ENCODE measurements around the gene CERS6.

Gene CERS6

DNA sequence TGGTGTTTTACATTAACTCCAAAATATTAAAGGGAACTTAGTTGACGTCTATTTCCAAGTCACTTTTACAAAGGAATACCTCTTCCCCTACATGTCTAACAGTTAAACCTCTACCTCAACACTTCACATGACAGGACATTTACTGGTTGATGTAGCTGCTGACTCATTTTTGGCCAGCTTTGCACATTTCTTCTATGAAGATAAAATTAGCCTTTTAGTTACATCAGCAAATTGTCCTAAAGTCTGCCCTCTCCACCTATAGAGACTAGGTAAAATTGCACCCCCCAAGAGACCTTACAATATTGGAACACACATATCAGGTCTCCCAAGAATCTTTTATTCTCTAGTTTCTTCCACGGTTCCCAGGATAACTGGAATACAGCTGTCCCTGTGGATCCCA is 10.1 kb upstream of the CERS6 start:
- no peak for FAIRE-seq

DNA sequence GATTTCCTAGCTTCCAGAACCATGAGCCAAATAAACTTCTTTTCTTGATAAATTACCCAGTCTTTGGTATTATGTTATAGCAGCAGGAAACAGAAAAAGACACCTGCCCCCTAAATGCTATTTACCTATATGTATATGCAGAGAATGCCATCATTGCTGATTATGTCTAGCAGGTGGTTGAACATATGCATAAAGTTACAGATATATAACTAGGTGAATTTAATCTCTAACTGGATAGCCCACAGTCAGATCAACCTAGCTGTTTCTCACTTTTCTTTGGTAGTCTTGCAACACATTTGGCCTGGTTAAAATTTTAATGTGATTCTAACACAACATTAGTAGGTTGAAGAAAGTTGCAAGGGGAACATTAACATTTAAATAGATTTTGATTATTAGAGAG is 7.1 kb upstream of the CERS6 start:
- no peak for FAIRE-seq

GRCh38 chr2:168449419-168449818 is 6.7 kb upstream of the CERS6 start:
- no peak for FAIRE-seq

GRCh38 chr2:168450171-168450570 is 5.9 kb upstream of the CERS6 start:
- FAIRE-seq = no peak

GRCh38 chr2:168450732-168451131 is 5.3 kb upstream of the CERS6 start:
- no peak for FAIRE-seq

DNA sequence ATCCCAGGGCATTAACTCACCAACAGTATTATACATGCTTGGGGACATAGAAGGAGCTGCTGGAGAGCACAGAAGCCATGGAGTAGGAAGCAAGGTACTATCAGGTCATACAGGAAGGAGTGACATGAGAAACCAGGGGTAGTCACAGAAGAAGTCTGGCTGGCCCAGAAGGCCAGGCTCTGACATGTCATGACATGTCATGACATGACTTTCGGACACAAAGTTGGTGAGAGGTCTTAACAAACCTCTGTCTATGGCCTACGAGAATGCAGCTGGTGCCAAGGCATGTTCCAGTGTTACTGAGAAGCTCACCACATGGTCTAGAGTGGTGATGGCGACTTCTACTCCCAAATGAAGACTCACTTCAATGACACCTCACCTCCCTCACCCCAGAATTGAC is 3.3 kb upstream of the CERS6 start:
- FAIRE-seq = no peak

DNA sequence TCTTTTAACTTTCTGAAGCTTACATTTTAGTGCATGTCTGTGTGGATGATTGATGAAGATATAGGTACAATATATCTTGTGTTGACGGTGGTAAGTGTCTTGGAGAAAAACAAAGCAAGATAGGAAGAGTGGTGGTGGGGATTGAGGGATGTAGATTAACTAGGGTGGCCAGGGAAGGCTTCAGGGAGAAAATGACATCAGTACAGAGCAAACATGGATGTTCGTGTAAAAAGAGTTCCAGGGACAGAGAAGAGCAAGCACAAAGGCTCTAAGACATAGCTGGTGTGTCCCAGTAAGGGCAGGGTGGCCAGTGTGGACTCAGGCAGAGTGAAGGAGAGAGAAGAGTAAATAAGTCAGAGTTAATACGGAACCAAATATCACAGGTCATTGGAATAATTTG is 2.7 kb upstream of the CERS6 start:
- FAIRE-seq = no peak

DNA sequence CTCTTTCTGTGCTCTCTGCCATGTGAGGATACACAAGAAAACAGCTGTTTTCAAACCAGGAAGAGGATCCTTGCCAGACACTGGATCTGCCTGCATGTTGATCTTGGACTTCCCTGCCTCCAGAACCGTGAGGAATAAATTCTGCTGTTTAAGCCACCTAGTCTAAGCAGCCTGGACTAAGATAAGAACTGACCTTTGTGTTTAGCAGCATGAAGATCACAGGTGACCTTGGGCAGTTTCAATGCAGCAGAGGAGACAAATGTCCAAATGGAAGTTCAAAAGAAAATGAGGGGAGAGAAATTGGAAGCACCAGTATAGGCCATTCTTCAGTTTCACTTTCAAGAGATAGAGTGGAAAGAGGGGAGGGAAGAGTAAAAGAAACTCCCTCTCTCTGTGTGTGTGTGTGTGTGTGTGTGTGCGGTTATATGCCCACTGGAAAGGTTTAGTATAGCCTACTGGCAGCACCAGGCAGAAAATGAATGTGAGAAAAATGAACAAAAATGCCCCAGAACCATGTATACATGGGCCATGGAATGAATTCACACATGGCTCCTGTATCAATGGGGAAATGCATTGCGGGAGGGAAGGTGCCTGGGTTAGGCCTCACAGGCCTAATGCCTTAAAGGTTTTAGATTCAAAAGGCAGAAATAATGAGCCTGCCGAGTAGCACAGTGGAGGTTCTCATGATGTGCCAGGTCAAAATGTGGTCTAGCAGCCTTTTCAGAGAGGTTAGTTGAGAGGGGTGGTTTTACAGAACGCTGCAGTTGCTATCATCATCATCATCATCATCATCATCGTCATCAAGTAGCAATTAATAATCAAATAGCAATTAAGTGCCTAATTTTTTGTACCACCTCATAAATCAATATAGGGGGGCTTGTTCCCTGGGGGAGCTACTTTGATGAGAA is 1.1 kb upstream of the CERS6 start:
- FAIRE-seq = no peak

DNA sequence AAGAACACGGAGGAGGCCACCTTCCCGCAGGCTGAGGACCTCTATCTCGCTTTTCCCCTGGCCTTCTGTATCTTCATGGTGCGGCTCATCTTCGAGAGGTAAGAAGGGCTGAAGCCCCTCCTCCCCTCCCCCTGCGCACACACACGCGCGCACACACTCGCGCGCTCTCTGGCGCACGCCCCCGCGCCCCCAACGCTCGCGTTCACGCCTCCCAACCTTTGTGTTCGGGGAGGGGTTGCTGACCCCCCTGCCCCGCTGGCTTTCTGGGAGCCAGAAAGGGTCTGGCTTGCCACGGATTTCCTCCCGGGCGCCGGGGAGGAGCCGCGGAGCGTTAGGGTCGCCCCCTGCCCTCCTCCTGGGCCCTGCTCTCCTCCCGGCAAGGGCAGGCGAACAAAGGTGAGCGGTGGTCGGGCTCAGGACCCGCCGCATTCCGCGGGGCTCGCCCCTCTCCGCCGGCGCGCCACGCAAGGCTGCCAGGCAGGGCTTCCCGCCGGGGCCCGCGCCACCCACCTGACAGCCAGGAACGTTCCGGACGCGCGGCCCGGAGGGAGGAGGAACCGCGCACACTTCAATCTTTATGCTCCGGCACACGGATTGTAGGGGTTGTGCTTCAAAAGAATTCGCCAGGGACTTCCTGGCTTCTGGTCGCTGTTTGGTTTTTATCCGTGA is 583 bp downstream of the CERS6 start:
- no peak for FAIRE-seq

DNA sequence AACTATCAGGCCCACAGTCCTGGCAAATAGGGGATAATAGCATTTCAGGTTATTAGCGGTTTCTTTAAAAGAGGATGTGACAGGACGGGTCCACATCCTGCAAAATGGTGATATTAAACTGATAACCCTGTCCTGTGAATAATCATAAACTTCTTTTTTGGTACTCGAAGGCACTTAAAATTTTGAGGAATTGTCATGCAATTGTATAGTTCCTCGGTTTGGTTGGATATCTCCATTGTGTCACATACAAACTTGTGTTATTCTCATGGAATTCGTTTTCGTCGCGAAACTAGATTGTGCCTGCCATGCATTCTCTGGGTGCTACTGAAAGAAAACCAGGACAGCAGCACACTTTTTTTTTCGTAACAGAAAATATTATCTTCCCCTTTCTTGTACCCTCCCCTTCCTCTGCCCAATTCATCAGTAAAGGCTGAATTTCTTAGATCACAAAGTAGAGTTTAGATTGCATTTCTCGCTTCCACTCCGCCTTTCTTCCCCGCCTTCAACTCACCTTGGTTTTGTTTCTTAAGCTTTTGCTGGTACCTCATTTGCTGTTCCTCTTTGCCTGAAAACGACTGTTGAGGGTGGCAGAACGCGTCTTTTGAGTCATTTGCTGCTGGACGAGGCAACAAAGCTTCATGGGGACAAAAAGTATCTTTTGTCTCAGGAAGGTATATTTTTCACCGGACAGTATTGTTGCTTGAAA is 1.3 kb downstream of the CERS6 start:
- no peak for FAIRE-seq

DNA sequence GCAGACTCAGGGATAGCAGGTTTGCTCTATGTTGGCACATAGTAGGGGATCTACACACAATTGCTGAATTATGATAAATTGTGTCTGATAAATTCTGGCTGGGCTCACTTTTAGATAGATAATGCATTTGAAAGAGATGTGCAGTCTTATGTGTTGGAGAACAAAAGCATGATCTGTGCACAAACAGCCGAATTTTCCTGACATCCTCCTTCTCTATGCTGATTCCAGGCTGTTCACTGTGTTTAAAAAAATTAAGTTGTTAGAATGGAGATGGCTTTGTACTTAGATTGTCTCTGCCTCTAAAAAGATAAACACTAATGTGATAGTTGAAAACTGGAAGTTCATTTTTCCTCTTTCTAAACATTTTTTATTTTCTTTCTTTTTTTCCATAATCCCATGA is 2.1 kb downstream of the CERS6 start:
- FAIRE-seq = no peak

- no peak for FAIRE-seq
Observed at GRCh38 chr2:168459256-168459655, 3.2 kb downstream of the CERS6 start.

DNA sequence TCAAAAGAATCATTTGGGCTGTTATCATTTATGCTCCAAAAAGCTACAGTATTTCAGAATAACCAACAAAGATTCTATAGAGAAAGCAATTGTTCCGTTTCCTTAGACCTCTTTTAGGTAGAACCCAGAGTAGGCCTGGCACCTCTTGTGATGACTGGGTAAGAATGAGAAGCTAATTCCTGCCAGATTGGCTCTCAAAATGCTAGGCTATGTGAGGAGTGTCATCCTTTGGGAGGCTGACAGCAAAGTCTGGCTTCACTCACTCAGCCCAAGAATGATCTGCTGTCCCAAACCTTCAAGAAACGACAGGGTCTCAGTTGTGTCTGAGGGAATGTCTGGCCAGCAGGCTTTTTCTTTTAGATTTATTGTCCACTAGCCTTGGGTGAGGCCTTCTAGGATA is 4.5 kb downstream of the CERS6 start:
- FAIRE-seq = no peak

DNA sequence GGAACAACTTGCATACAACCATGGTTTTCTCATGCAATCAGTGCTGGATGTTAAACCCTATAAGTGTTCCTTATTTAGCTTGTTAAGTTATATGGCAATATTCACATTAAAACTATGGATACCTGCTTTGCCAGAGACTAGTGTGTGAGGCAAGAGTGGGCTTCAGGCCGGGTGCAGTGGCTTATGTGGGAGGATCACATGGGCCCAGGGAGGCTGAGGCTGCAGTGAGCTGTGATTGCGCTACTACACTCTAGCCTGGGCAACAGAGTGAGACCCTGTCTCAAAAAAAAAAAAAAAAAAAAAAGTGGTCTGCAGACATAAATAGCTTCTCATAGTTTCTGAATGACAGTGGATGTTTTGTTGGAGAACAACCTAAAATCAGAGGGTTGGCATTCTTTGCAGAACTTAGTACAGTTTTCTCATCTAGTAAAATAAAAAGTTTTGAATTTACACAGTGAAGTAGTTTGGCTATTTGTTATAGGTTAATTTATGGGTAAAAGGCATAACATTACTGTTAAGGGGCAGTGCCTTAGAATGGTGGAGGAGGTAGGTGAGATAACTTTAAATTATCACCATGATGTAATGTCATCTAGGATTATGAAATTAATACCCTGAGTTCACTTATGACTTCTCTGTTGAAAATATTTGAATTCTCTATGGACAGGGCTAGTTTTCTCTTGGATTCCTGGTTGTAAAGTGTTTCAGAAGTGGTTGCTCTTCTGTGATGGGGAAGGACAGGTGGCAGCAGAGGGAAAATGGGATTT is 5.3 kb downstream of the CERS6 start:
- no peak for FAIRE-seq

- FAIRE-seq = no peak
Observed at GRCh38 chr2:168461942-168462331, 5.9 kb downstream of the CERS6 start.

DNA sequence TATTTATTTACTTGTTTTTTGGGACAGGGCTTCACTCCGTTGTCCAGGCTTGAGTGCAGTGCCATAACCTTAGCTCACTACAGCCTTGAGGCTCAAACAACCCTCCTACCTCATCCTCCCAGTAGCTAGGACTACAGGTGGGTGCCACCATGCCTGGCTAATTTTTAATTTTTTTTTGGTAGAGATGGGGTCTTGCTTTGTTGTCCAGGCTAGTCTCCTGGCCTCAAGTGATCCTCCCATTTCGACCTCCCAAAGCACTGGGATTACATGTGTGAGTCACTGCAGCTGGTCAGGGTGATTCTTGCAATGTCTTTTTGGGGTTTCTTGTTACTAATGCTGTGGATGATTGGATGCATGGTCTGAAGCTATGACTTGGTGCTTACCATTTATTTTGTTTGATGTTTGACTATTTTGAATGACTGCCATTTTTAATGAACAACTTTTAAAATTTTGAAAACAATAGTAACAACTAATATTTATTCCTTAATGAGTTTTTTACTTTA is 6.5 kb downstream of the CERS6 start:
- no peak for FAIRE-seq

DNA sequence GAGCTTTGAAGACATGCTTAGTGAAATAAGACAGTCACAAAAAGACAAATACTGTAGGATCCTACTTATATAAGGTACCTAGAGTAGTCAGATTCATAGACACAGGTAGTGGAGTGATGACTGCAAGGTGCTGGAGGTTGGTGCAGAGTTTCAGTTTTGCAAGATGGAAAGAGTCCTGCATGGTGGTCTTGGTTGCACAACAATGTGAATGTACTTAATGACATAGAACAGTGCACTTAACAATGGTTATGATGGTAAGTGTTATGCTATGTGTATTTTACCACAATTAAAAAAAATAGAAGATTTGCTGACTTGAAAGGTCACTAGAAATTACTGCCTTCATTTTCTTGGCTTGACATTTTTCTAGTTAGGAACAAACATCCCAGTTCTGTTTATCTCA is 9.5 kb downstream of the CERS6 start:
- FAIRE-seq = no peak

DNA sequence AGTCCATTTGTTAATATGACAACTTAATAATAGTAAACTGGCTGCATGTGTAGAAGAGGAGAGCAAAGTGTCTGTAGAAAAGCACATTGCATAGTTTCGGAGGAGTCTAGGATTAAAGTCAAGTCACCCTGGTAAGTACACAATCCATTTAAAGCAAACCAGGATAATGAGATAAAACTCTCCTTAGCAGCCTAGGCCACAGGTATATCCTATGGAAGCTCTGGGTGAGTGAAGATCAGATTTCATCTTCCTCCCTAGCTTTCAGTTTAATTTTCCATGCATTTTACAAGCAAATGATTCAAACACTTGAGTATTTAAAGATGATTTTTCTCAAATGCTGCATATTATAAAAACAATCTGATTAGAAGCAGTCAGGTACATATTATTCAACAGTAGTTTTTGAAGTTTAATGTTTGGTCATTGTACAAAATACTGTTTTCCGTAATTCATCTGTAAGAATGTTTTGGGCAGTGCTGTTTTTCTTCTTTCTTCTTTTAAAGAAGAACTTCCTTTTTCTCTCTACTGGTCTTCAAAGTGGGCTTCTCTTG is 10.2 kb downstream of the CERS6 start:
- FAIRE-seq = no peak

GRCh38 chr2:168466834-168467565 is 10.9 kb downstream of the CERS6 start:
- FAIRE-seq = no peak

DNA sequence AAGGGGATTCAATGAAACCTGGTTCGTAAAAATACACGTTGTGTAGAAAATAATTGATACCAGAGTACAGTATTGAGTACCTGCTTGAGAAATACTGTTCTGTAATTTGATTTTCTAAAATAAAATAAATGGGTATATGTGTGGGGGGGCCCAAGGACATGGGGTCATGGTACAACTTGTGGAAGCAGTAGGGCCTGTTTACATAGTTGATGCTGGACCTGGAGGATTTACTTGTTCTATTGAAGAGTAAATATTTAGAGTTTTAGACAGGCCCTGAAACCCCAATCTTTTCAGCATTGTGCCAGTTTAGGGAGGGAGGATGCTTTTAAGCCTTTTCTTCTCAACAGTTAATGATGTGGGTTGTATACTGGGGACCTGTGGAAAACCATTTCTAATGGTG is 11.7 kb downstream of the CERS6 start:
- FAIRE-seq = no peak

- FAIRE-seq = no peak
Observed at GRCh38 chr2:168468354-168468753, 12.3 kb downstream of the CERS6 start.
